HepG2 (cell line): Measurements from ENCODE around the gene AQP7. TPM values are rescaled to one million over a fixed set of nuclear protein-coding genes. Genes with fewer than 3 reads are reported as not detected.

ENCODE experiments used
- CBFB ChIP-seq: sonication (generic); formaldehyde crosslinking; IDR thresholded peaks from 2 replicates; pipeline ENCODE4 v1.4.0; 2020; ENCODE audit warnings: missing genetic modification reagents
- DDIT3 ChIP-seq: sonication (generic); formaldehyde crosslinking; IDR thresholded peaks from 2 replicates; pipeline ENCODE4 v1.4.0; 2020; ENCODE audit warnings: mild to moderate bottlenecking, missing genetic modification reagents
- DMAP1 ChIP-seq: IDR thresholded peaks from 2 replicates; pipeline ENCODE4 v1.6.1; 2016
- FOXM1 ChIP-seq: sonication (generic); formaldehyde crosslinking; IDR thresholded peaks from 2 replicates; pipeline ENCODE4 v1.5.0; 2020; ENCODE audit warnings: missing genetic modification reagents
- GABPB1 ChIP-seq: IDR thresholded peaks from 2 replicates; pipeline ENCODE4 v1.6.1; 2016; ENCODE audit warnings: mild to moderate bottlenecking, missing genetic modification reagents, moderate library complexity, missing compliant biosample characterization
- HNRNPL ChIP-seq: fragments of 200-400 bp; formaldehyde crosslinking; IDR thresholded peaks from 2 replicates; pipeline ENCODE4 v1.6.1; 2017; ENCODE audit warnings: mild to moderate bottlenecking, low read depth, low read length
- LBX2 ChIP-seq: sonication (generic); formaldehyde crosslinking; IDR thresholded peaks from 2 replicates; pipeline ENCODE4 v1.5.0; 2020; ENCODE audit warnings: missing genetic modification reagents, mild to moderate bottlenecking, borderline replicate concordance
- MTF2 ChIP-seq: sonication (generic); formaldehyde crosslinking; IDR thresholded peaks from 2 replicates; pipeline ENCODE4 v1.5.0; 2020; ENCODE audit warnings: missing genetic modification reagents, borderline replicate concordance
- NFE2 ChIP-seq: sonication (generic); formaldehyde crosslinking; IDR thresholded peaks from 2 replicates; pipeline ENCODE4 v1.4.0; 2020; ENCODE audit warnings: missing genetic modification reagents
- SRY ChIP-seq: sonication (generic); formaldehyde crosslinking; IDR thresholded peaks from 2 replicates; pipeline ENCODE4 v1.8.0; 2022; ENCODE audit warnings: mild to moderate bottlenecking, missing genetic modification reagents
- ZNF142 ChIP-seq: sonication (generic); formaldehyde crosslinking; IDR thresholded peaks from 2 replicates; pipeline ENCODE4 v1.4.0; 2020; ENCODE audit warnings: missing genetic modification reagents
- ZNF543 ChIP-seq: sonication (generic); formaldehyde crosslinking; IDR thresholded peaks from 2 replicates; pipeline ENCODE4 v1.4.0; 2020; ENCODE audit warnings: mild to moderate bottlenecking, missing genetic modification reagents
- ZNF567 ChIP-seq: sonication (generic); formaldehyde crosslinking; IDR thresholded peaks from 2 replicates; pipeline ENCODE4 v1.8.1; 2023; ENCODE audit warnings: mild to moderate bottlenecking, missing genetic modification reagents, borderline replicate concordance
- ZNF800 ChIP-seq: sonication (generic); formaldehyde crosslinking; IDR thresholded peaks from 2 replicates; pipeline ENCODE4 v1.4.0; 2020; ENCODE audit warnings: missing genetic modification reagents
- polyA plus RNA-seq, 8 experiments: library from polyadenylated mRNA; depleted of rRNA in 3 of 8; stranded (reverse) in 7 of 8; unstranded in 1 of 8; fragments of >200 nt; fragmentation: Illumina TruSeq in 4 of 8; extraction: Trizol in 4 of 8; gene quantifications; 2 replicates each; pipeline versions ENCODE4 v1.2.1 to v1.2.3, GENCODE V29; 2011 to 2016; ENCODE audit warnings: low read depth in 4 of 8, missing spikeins in 1 of 8, mixed read lengths in 1 of 8; ENCODE audit not compliant: insufficient read depth in 1 of 8
- total RNA-seq, 5 experiments: library from RNA; depleted of rRNA; stranded (reverse); fragments of >200 nt; fragmentation: Illumina TruSeq; extraction: Trizol; gene quantifications; 2 replicates each; pipeline ENCODE4 v1.2.3, GENCODE V29; 2016; ENCODE audit warnings: low read depth in 1 of 5
- TF ChIP-seq, protein P1 (sequence below): sonication (generic); formaldehyde crosslinking; IDR thresholded peaks from 2 replicates; pipeline ENCODE4 v1.8.0; 2022; ENCODE audit warnings: mild to moderate bottlenecking, missing genetic modification reagents; ENCODE audit not compliant: insufficient replicate concordance
- TF ChIP-seq, protein P2 (sequence below): sonication (generic); formaldehyde crosslinking; IDR thresholded peaks from 2 replicates; pipeline ENCODE4 v1.5.0; 2020; ENCODE audit warnings: missing genetic modification reagents

AQP7 gene
- total and polyA plus RNA-seq, 2 of the 13 experiments (the other 11 are each of a cell fraction or from before 2014, with no cell fraction given) = 1.9 to 2.1 TPM

DNA sequence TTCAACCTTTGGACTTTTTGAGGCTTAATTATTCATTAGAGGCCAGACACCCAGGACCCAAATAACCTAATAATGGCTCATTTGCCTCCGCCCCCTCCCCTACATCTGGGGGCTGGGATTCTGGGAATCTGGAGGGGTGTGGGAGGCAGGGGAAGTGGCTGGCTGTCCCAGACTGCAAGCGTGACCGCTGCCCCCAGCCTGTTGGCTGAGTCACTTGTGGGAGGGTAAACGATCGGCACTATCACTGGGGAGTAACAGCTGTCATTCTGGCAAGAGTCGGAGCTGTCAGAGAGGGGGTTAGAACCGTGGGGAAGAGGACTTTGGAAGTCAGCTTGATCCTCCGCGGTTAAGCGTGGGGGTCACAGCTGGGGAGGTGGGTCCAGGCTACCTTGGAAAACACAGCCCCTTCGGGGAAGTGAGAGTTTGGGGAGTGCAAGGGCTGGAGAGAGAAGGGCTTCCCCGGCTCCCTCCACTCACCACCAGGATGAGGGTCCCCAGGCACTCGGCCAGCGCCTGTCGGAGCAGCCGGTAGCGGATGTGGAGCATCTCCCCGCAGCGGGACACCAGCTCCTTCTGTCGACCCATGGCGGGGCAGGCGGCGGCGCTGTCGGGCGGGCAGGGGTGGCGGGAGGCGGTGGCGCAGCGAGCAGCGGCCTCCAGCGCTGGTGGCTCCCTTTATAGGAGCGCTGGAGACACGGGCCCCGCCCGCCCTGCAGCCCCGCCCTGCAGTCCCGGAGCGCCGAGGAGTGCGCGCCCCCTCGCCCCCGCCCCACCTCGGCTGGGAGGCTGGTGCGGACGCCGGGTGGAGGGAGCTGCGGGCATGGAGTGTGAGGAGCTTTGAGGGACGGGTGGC, 44.8 kb upstream of the AQP7 start, which contains the start of gene AQP3 (continued):
- TF ChIP-seq ZNF800 (CRISPR knock-in tag) = 0 out of 2 replicates have a peak, but pooled peaks have one; percentile 44
- TF ChIP-seq DMAP1 = no peak
- no peak for TF ChIP-seq NFE2 (CRISPR knock-in tag)
- TF ChIP-seq HNRNPL = no peak
- TF ChIP-seq ZNF567 (CRISPR knock-in tag) = no peak
- TF ChIP-seq LBX2 = no peak
- TF ChIP-seq, protein P1, sequence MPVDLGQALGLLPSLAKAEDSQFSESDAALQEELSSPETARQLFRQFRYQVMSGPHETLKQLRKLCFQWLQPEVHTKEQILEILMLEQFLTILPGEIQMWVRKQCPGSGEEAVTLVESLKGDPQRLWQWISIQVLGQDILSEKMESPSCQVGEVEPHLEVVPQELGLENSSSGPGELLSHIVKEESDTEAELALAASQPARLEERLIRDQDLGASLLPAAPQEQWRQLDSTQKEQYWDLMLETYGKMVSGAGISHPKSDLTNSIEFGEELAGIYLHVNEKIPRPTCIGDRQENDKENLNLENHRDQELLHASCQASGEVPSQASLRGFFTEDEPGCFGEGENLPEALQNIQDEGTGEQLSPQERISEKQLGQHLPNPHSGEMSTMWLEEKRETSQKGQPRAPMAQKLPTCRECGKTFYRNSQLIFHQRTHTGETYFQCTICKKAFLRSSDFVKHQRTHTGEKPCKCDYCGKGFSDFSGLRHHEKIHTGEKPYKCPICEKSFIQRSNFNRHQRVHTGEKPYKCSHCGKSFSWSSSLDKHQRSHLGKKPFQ (CRISPR knock-in tag) = no peak
- TF ChIP-seq DDIT3 (CRISPR knock-in tag) = no peak
- TF ChIP-seq ZNF142 (CRISPR knock-in tag) = 0 out of 2 replicates have a peak, but pooled peaks have one; percentile 24
- TF ChIP-seq MTF2 = no peak
- TF ChIP-seq FOXM1 (CRISPR knock-in tag) = no peak
- no peak for TF ChIP-seq SRY
- TF ChIP-seq GABPB1 (CRISPR knock-in tag) = no peak; the same call in 1 of the 2 replicates
- no peak for TF ChIP-seq ZNF543 (CRISPR knock-in tag)
- TF ChIP-seq, protein P2, sequence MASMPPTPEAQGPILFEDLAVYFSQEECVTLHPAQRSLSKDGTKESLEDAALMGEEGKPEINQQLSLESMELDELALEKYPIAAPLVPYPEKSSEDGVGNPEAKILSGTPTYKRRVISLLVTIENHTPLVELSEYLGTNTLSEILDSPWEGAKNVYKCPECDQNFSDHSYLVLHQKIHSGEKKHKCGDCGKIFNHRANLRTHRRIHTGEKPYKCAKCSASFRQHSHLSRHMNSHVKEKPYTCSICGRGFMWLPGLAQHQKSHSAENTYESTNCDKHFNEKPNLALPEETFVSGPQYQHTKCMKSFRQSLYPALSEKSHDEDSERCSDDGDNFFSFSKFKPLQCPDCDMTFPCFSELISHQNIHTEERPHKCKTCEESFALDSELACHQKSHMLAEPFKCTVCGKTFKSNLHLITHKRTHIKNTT (CRISPR knock-in tag) = no peak
- no peak for TF ChIP-seq CBFB (CRISPR knock-in tag)
